ENCODE results near the gene PHLDA3.

PHLDA3 gene

DNA sequence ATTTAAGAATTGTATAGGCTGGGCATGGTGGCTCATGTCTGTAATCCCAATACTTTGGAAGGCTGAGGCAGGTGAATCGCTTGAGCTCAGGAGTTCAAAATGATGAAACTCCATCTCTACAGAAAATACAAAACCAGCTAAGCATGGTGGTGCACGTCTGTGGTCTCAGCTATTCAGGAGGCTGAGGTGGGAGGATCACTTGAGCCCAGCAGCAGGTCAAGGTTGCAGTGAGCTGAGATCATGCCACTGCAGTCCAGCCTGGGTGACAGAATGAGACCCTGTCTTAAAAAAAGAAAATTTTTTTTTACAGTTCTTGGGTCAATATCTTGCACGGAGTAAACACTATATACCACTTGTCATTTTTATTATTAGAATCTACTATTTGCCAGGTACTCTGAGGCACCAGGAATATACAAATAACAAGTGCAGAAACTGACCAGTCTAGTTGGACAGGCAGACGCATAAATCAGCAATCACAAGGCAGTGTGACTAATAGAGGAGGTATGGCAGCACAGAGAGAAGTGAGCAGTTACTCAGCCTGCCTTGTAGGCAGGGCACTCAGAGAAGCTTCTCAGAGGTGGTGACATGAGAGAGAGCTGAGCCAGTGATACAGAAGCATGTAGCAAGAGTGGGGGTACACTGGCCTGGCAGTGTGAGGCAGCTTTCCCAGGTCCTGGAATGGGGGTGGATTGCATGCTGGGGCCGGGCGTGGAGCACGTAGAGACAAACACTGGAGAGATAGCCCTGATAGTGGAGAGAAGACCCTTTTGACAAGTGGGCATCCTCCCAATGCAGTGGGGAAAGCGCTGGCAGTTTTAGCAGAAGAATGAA, 8.0 kb downstream of the PHLDA3 start:
- DNase-seq, result no peak

DNA sequence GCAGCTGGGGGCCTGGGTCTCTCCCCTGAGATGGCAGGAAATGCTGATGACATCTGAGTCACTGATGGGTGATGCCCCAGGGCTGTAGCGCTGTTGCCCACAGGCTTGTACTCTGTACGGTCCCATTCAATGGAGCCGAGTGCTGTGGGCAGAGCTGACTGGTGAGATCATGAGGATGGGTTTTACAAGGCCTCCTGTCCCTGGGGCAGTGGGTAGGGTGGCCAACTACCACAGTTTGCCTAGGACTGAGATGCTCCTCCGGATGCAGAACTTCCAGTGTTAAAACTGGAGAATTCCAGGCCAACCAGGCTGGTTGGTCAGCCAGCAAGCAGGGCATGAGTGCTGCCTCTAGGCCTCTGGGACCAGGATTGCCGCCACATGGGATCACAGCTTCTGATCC, 9.2 kb downstream of the PHLDA3 start:
- no peak for DNase-seq

DNA sequence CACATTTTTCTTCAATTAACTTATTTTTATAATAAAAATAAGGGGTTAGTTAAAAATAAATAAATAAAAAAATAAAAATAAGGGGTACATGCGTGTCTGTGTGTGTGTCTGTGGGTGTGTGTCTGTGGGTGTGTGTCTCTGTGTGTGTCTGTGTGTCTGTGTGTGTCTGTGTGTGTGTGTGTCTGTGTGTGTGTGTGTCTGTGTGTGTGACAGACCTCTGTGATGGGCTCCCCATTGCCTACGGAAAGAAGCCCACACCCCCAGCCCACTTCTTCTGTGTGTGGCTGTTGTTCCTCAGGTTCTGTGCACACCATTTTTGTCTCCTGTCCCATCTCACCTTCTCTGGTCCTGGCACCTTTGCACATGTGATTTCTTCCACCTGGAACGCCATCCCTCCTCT, 9.9 kb downstream of the PHLDA3 start:
- DNase-seq, result no peak

- DNase-seq, result no peak
Observed at GRCh38 chr1:201457508-201457960, 11.5 kb downstream of the PHLDA3 start.

DNA sequence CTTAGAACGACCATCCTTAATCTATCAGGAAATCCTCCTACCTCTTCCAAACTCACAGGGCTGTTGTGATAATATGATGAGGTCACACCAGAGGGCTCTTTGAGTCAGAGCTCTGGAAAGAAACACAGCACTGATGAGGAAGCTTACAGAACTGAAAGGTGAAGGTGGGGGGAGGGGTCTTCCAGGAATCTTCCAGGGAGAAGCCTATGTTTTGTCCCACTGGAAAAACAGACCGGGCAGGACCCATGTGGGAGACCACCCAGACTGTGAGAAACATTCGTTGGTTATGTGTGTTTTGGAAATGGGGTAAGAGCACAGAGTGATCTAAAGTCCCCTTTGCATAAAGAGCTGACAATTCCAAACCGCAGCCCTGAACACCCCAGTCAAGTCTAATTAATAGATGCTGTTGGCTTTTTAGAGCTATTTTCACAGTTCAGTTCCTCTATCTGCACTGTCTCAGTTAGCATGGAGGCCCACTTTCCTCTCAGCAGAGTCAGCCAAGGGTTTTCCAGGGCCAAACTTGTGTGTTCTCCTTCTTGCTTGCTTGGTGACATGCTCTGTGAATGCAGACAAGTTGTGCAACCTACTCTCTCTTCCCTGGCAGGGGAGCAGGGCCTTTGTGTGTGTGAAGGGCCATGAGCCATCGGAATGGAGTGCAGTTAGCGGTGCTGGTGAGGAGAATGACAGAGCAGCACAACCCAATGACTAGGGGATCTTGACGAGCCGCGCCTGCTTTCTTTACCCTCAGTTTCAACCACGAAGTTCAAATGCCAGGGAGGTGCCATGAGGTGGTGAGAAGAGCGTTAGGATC, 12.3 kb downstream of the PHLDA3 start:
- DNase-seq, result no peak

DNA sequence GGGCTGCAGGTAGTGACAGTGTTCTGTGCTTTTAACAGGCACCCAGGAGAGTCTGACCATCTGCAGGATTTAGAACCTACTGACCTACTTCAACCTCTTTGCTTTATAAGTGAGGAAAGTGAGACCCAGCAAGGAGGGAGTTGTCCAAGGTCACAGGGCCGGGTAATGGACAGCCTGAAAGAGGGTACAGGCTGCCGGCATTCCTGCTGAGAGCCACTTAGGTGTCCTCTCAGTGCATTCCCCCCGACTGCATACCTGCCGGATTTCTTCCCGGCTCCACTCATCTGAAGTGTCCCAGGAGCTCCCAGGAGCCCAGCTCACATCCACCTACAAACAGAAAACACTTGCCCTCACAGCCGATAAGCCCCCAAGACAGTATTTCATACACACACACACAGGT, 13.9 kb downstream of the PHLDA3 start:
- DNase-seq, result no peak

- DNase-seq, result no peak
Observed at GRCh38 chr1:201454608-201455007, 14.4 kb downstream of the PHLDA3 start.

- DNase-seq, result no peak
Observed at GRCh38 chr1:201452866-201453265, 16.1 kb downstream of the PHLDA3 start.

DNA sequence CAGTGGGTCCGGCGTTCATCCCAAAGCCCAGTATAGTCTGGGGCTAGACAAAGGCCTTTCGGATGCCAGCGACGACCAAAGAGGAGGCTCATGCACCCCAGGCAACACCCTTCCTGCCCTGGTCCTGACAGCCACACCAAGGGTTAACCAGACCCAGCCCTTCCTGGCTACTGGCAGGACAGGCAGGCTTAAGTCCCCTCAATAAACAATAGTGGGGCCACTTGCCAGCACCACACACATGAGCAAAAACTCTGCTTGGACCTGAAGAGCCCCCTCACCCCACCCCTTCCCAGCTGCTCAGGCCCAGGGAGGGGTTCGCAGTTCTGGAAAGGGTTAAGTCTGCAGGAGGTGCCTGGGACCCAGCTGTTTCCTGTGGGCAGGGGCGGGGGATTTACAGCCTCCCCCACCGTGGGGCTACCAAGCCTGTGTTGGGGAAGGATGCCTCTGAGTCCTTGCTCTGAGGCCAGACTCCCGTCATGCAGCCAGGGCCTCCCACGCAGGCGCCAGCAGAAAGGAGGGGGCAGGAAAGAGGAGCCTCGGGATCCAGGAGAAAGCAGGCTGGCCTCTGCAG, 18.2 kb downstream of the PHLDA3 start:
- DNase-seq, result no peak

- DNase-seq, result no peak
Observed at GRCh38 chr1:201448990-201449389, 20.0 kb downstream of the PHLDA3 start.

DNA sequence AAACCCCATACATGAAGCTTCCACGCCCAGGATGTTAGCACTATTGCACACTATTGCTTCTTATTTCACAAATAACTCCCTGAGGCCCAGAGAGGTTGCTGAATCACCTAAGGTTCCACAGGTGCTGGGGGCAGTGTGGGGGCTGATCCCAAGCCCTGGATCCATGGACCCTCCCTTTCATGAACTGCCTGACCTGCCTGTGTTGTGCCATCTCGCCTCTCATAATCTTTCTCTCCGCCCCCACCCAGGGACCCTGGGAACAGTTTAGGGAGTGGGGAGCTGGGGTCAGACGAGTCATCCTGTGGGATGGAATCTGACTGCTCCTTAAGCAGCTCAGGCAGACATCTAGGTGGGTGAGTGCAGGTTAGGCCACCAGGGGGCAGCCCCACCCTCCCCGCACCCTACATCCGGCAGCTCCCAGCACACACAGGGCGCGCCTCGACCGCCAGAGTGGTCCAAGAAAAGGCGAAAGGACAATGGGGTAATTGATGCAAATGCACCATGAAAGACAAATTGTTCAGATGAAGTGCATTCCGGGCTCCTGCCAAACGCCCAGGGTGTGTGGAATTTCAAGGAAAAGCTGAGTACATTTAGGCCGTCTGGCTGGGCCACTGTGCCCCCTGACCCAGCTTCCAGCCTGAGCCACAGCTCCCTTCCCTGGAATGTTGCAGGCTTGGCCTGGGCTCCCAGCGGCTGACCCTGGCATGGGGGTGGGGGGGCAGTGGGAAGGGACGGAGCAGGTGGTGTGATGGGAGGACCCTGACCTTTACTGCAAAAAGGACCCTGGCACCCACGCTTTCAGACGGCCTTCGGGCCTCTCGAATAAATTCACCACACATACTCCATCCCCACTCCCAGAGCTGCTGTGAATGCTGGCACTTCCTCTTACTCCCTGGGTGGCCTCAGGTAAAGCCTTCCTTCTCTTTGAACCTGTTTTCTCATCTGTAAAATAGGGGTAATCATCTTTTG, 20.8 kb downstream of the PHLDA3 start:
- peak; percentile 55 for DNase-seq

DNA sequence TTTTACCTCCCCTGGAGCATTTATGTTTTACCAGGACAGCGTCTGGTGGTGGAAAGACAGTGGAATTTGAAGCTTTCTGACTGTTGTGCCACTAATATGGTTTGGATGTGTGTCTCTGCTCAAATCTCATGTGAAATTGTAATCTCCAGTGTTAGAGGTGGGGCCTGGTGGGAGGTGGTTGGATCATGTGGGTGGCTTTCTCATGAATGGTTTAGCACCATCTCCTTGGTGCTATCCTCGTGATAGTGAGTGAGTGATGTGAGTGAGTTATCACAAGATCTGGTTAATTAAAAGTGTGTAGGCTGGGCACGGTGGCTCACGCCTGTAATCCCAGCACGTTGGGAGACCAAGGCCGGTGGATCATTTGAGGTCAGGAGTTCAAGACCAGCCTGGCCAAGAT, 23.7 kb downstream of the PHLDA3 start:
- no peak for DNase-seq

GRCh38 chr1:201444792-201445191, 24.2 kb downstream of the PHLDA3 start:
- DNase-seq, result no peak

GRCh38 chr1:201443747-201444146, 25.2 kb downstream of the PHLDA3 start:
- DNase-seq, result no peak

DNA sequence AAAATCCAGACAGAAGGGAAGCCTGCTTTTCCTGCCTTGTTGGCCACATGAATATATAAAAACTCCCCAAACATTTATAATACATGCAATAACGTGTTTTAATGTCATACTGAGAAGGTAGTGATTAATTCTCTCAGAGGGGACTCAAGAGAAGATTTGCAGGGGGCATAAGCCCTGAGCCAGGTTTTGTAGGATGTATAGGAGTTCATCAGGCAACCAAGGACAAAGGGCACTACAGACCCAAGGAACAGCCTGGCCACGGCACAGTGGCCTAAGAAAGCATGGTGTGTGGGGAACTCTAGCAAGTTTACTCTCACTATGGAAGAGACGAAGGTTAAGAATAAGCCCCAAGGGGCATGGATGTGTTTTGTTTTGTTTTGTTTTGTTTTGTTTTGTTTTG, 32.0 kb downstream of the PHLDA3 start:
- no peak for DNase-seq

- no peak for DNase-seq
Observed at GRCh38 chr1:201436393-201436792, 32.6 kb downstream of the PHLDA3 start.

- DNase-seq, result no peak
Observed at GRCh38 chr1:201434266-201434665, 34.7 kb downstream of the PHLDA3 start.

- no peak for DNase-seq
Observed at GRCh38 chr1:201433609-201434008, 35.4 kb downstream of the PHLDA3 start.

GRCh38 chr1:201430776-201431175, 38.2 kb downstream of the PHLDA3 start:
- DNase-seq, result no peak

DNA sequence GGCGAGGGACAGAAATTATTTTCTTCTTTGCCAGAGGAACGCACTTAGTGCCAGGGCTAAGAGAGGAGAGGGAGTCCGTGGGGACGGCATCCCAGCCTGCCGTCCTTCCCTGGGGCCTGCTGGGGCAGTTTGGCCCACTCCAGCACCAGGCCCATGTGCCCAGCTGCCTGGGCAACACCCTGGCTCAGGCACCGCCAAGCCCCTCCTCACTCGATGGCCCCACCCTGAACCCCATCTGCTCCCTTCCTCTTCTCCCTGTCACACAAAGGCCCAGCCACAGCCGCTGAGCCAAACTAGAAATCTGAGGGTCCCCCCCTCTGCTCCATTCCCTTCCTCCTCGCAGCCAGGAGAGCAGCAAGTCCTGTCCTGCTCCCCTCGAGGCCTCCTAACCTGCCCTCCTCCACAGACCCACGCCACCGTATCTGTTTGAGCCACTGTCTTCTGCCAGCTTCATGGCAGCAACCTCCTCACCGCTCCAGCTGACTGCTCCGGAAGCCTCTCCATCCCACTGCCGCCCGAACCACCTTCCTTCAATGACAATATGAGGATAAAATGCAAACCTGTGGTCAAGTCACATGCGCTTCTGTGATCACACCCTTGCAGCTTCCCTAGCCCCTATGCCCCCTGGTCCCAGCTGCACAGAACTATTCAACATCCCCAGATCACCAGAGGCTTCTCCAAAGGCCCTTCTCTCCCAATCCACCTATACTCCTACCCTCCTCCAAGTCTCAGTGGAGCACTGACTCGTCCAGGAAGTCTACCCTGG, 39.1 kb downstream of the PHLDA3 start:
- no peak for DNase-seq

GRCh38 chr1:201427963-201428362, 41.0 kb downstream of the PHLDA3 start:
- no peak for DNase-seq
